Measurements from ENCODE around the gene GABARAP.

GABARAP gene

GRCh38 chr17:7250695-7251627, 8.7 kb upstream of the GABARAP start (continued):
- no peak for TF ChIP-seq KLF17 (tag by site-specific recombination; IDR thresholded peaks at IDR 0.05)
- no peak; the same call in 1 of the 2 replicates for TF ChIP-seq REST (tag by site-specific recombination; IDR thresholded peaks at IDR 0.05)
- no peak for TF ChIP-seq ZNF624 (tag by site-specific recombination; IDR thresholded peaks at IDR 0.05)
- TF ChIP-seq ZNF596 (tag by site-specific recombination; IDR thresholded peaks at IDR 0.05), result 0 out of 2 replicates have a peak, but pooled peaks have one; percentile 15
- peak; percentile 50; the same call in 1 of the 2 replicates for TF ChIP-seq SCRT1 (tag by site-specific recombination; IDR thresholded peaks at IDR 0.05; ENCODE audit: borderline replicate concordance)
- peak; percentile 94 for TF ChIP-seq SCRT2 (tag by site-specific recombination; IDR thresholded peaks at IDR 0.05)
- TF ChIP-seq ZSCAN30 (tag by site-specific recombination; IDR thresholded peaks at IDR 0.05), result no peak
- TF ChIP-seq ZNF211 (tag by site-specific recombination; IDR thresholded peaks at IDR 0.05; ENCODE audit: low read depth), result no peak
- peak; percentile 59 for TF ChIP-seq ZNF335 (tag by site-specific recombination; conservative IDR thresholded peaks at IDR 0.05)
- TF ChIP-seq ZNF394 (tag by site-specific recombination; IDR thresholded peaks at IDR 0.05; ENCODE audit: borderline replicate concordance), result no peak
- TF ChIP-seq ZNF341 (tag by site-specific recombination; IDR thresholded peaks at IDR 0.05; ENCODE audit: low read depth), result no peak
- TF ChIP-seq ZNF174 (tag by site-specific recombination; IDR thresholded peaks at IDR 0.05), result no peak
- no peak for TF ChIP-seq HOXD13 (CRISPR knock-in tag; IDR thresholded peaks at IDR 0.05; ENCODE audit: borderline replicate concordance)
- no peak for TF ChIP-seq ZNF48 (tag by site-specific recombination; IDR thresholded peaks at IDR 0.05)
- TF ChIP-seq ZNF239 (tag by site-specific recombination; IDR thresholded peaks at IDR 0.05), result no peak
- TF ChIP-seq KLF1 (tag by site-specific recombination; IDR thresholded peaks at IDR 0.05), result 0 out of 2 replicates have a peak, but pooled peaks have one; percentile 28
- TF ChIP-seq, protein P1, sequence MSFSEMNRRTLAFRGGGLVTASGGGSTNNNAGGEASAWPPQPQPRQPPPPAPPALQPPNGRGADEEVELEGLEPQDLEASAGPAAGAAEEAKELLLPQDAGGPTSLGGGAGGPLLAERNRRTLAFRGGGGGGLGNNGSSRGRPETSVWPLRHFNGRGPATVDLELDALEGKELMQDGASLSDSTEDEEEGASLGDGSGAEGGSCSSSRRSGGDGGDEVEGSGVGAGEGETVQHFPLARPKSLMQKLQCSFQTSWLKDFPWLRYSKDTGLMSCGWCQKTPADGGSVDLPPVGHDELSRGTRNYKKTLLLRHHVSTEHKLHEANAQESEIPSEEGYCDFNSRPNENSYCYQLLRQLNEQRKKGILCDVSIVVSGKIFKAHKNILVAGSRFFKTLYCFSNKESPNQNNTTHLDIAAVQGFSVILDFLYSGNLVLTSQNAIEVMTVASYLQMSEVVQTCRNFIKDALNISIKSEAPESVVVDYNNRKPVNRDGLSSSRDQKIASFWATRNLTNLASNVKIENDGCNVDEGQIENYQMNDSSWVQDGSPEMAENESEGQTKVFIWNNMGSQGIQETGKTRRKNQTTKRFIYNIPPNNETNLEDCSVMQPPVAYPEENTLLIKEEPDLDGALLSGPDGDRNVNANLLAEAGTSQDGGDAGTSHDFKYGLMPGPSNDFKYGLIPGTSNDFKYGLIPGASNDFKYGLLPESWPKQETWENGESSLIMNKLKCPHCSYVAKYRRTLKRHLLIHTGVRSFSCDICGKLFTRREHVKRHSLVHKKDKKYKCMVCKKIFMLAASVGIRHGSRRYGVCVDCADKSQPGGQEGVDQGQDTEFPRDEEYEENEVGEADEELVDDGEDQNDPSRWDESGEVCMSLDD (tag by site-specific recombination; IDR thresholded peaks at IDR 0.05), result no peak
- no peak for TF ChIP-seq ZNF37A (tag by site-specific recombination; IDR thresholded peaks at IDR 0.05)
- TF ChIP-seq ZNF571 (tag by site-specific recombination; IDR thresholded peaks at IDR 0.05), result no peak
- peak; percentile 43; the same call in 1 of the 2 replicates for TF ChIP-seq SP2 (tag by site-specific recombination; IDR thresholded peaks at IDR 0.05)
- no peak for TF ChIP-seq GFI1B (tag by site-specific recombination; IDR thresholded peaks at IDR 0.05)
- peak; percentile 49; the same call in 1 of the 2 replicates for TF ChIP-seq ZBTB20 (tag by site-specific recombination; IDR thresholded peaks at IDR 0.05)
- no peak for TF ChIP-seq ZNF580 (tag by site-specific recombination; IDR thresholded peaks at IDR 0.05)
- no peak for TF ChIP-seq ZNF19 (tag by site-specific recombination; IDR thresholded peaks at IDR 0.05; ENCODE audit: low read depth)
- TF ChIP-seq ZNF10 (tag by site-specific recombination; IDR thresholded peaks at IDR 0.05), result no peak
- TF ChIP-seq ZNF248 (tag by site-specific recombination; IDR thresholded peaks at IDR 0.05), result no peak
- no peak; the same call in 1 of the 2 replicates for TF ChIP-seq ZFHX2 (tag by site-specific recombination; conservative IDR thresholded peaks at IDR 0.05)
- no peak for TF ChIP-seq ZNF670 (tag by site-specific recombination; IDR thresholded peaks at IDR 0.05; ENCODE audit: low read depth)
- no peak for TF ChIP-seq RBAK (tag by site-specific recombination; IDR thresholded peaks at IDR 0.05)
- TF ChIP-seq ZNF610 (tag by site-specific recombination; IDR thresholded peaks at IDR 0.05; ENCODE audit: borderline replicate concordance), result no peak
- 0 out of 2 replicates have a peak, but pooled peaks have one; percentile 37 for TF ChIP-seq EGR2 (tag by site-specific recombination; IDR thresholded peaks at IDR 0.05; ENCODE audit: low read depth)
- TF ChIP-seq ZNF202 (tag by site-specific recombination; IDR thresholded peaks at IDR 0.05; ENCODE audit: borderline replicate concordance), result no peak
